Esophagus muscularis mucosa (tissue), 4 donors: ENCODE data around the gene ANKRD23. TPM values are rescaled to one million over a fixed set of nuclear protein-coding genes. Genes with fewer than 3 reads are reported as not detected.
A peak's percentile ranks its signal among the peaks of the same experiment; 100 is the strongest.

ENCODE experiments used
- DNase-seq: peaks from one replicate; pipeline ENCODE4 v3.0.0-alpha.2; 2017; ENCODE audit errors: extremely low spot score
- H3K27ac ChIP-seq, 4 donors: fragments of 200-600 bp; sonication (generic); replicated peaks in 1 of 4; 1 replicate in 3 of 4; 2 replicates in 1 of 4; pipeline ENCODE4 v1.5.1; 2016 to 2019; ENCODE audit warnings: mild to moderate bottlenecking in 1 of 4
- H3K27me3 ChIP-seq, 4 donors: fragments of 200-600 bp; sonication (generic); one replicate each; pipeline versions ENCODE4 v1.5.1 to v1.6.0; 2016 to 2019
- H3K36me3 ChIP-seq, 4 donors: fragments of 200-600 bp; sonication (generic); one replicate each; pipeline ENCODE4 v1.5.1; 2016 to 2019
- H3K4me1 ChIP-seq, 4 donors: fragments of 200-600 bp; sonication (generic); one replicate each; pipeline ENCODE4 v1.5.1; 2016 to 2019
- H3K4me3 ChIP-seq, 4 donors: fragments of 200-600 bp; sonication (generic); 1 replicate in 2 of 4; 2 replicates in 2 of 4; pipeline ENCODE4 v1.5.1; 2016 to 2019; ENCODE audit warnings: mild to moderate bottlenecking in 4 of 4, moderate library complexity in 1 of 4
- H3K9me3 ChIP-seq, 4 donors: fragments of 200-600 bp; sonication (generic); 1 replicate in 3 of 4; 2 replicates in 1 of 4; pipeline ENCODE4 v1.5.1; 2016 to 2019
- EP300 ChIP-seq: sonication (generic); formaldehyde crosslinking; IDR thresholded peaks from one replicate; pipeline ENCODE4 v1.6.1; 2017; ENCODE audit warnings: antibody characterized with exemption
- POLR2A ChIP-seq: fragments of 450-650 bp; IDR thresholded peaks from one replicate; pipeline ENCODE4 v1.6.1; 2017; ENCODE audit warnings: antibody characterized with exemption, moderate library complexity, mild to moderate bottlenecking, low read depth
- POLR2AphosphoS5 ChIP-seq, 2 donors: sonication (generic); formaldehyde crosslinking; IDR thresholded peaks; one replicate each; pipeline ENCODE4 v1.6.1; 2017; ENCODE audit warnings: antibody characterized with exemption in 2 of 2
- WGBS: methylation state at CpG from one replicate; pipeline ENCODE4 v1.1.5; 2018; 5-methylcytosine and 5-hydroxymethylcytosine counted together
- intact Hi-C: fragments of 100-400 bp; cut with DNase I; formaldehyde crosslinking; loops from one replicate; pipeline ENCODE4 v1.15.1; 2023
- total RNA-seq, 4 donors: library from RNA; depleted of rRNA; stranded (reverse); fragments of >200 nt; gene quantifications; one replicate each; pipeline versions ENCODE4 v1.1.0 to v1.2.1, GENCODE V29; 2016
- TF ChIP-seq, protein P1 (sequence below), 3 experiments: fragments of 200-600 bp in 2 of 3; fragments of 450-650 bp in 1 of 3; sonication (generic) in 2 of 3; IDR thresholded peaks; one replicate each; pipeline ENCODE4 v1.5.1; 2017 to 2019; ENCODE audit warnings: antibody characterized with exemption in 3 of 3, mild to moderate bottlenecking in 2 of 3, moderate library complexity in 1 of 3

ANKRD23 gene
- total RNA-seq, 4 donors from 2014 or later = 2.2 to 6.0 (median 4.2) TPM

DNA sequence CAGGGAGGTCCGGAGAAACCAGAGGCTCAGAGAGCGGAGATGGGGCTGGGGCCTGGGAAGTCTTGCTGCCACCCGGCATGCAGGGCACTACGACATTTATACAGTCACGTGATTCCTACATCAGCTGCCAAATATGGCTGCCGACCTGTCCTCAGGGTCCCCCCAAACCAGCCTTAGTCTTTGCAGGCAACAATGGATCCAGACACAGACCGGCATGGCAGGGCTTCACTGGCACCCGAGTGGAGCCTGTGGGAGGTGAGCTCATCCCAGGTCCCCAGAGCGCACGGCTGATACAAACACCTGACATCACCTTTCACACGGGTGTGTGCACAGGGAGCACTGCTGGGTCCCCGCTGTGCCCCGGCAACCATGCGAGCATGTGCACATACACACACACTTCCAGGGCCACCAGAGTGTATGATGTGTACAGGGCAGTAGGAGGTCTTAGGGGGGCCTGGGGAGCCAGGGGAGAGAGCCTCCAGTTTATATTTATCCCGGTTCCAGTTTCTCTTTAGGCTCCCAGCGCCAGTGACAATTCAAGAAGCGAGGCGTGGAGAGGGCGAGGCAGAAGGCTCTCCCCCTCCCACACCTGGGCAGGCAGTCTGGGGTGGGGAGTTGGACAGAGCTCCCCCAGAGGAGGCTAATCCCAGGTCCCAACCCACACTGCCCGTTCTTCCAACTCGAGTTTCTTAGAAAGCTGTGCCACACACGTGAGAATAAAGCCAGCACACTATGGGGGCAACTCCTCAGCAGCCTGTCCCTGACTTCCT, 23.4 kb upstream of the ANKRD23 start:
- H3K27me3 ChIP-seq = no peaks in the 10 kb centered on the region
- intact Hi-C loops = no loop called here
- peak overlapping the region; percentile 89 to 99 (median 90) for H3K4me3 ChIP-seq
- H3K36me3 ChIP-seq = peaks cover 33 to 56% (median 53%) of the 10 kb centered on the region in 4 donors
- TF ChIP-seq EP300 (no peak), POLR2A (no peak), POLR2AphosphoS5 (IDR thresholded peaks at IDR 0.05) (no peak)
- TF ChIP-seq, protein P1, sequence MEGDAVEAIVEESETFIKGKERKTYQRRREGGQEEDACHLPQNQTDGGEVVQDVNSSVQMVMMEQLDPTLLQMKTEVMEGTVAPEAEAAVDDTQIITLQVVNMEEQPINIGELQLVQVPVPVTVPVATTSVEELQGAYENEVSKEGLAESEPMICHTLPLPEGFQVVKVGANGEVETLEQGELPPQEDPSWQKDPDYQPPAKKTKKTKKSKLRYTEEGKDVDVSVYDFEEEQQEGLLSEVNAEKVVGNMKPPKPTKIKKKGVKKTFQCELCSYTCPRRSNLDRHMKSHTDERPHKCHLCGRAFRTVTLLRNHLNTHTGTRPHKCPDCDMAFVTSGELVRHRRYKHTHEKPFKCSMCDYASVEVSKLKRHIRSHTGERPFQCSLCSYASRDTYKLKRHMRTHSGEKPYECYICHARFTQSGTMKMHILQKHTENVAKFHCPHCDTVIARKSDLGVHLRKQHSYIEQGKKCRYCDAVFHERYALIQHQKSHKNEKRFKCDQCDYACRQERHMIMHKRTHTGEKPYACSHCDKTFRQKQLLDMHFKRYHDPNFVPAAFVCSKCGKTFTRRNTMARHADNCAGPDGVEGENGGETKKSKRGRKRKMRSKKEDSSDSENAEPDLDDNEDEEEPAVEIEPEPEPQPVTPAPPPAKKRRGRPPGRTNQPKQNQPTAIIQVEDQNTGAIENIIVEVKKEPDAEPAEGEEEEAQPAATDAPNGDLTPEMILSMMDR (IDR thresholded peaks at IDR 0.05) = no peak
- DNase-seq = no peak
- H3K27ac ChIP-seq = peak overlapping the region; percentile 98 to 100 (median 99)
- 38% methylated on average over 15 of the region's 22 CpGs for WGBS
- H3K9me3 ChIP-seq = no peaks in the 10 kb centered on the region
- H3K4me1 ChIP-seq = peaks cover 35 to 77% (median 75%) of the 10 kb centered on the region in 4 donors

DNA sequence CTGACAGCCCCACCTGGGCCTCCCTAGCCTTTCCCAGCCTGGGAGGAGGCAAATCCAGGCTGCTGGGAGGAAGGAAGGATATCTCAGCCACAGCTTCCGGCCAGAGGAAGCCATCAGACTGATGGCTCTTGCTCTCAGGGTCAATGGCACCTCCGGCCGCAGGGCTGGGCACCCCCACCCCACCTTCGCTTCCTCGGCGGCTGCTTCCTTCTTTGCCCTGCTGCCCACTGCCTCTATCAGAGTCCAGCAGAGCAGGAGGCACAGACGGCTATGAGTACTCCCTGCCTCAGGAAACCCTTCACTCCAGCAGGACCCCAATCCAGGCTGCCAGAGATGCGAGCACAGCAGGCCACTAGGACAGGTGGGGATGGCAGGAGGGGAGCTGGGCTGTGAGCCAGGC, 22.8 kb upstream of the ANKRD23 start:
- Histone ChIP-seq H3K4me3 (peak overlapping the region; percentile 89 to 99 (median 90)), H3K27me3 (no peaks in the 10 kb centered on the region), H3K27ac (peak overlapping the region; percentile 98 to 100 (median 99)), H3K36me3 (peaks cover 38 to 62% (median 59%) of the 10 kb centered on the region in 4 donors), H3K9me3 (no peaks in the 10 kb centered on the region), H3K4me1 (peaks cover 35 to 79% (median 78%) of the 10 kb centered on the region in 4 donors)
- TF ChIP-seq, protein P1 (IDR thresholded peaks at IDR 0.05) = no peak
- TF ChIP-seq POLR2AphosphoS5 (IDR thresholded peaks at IDR 0.05) = peak in 1 of 2 donors; percentile 22
- DNase-seq = no peak
- WGBS = 49% methylated on average over 8 of the region's 8 CpGs
- intact Hi-C loops = no loop called here

GRCh38 chr2:96866149-96866548, 22.3 kb upstream of the ANKRD23 start:
- 71% methylated on average over 1 of the region's 14 CpGs for WGBS
- peaks cover 37 to 81% (median 78%) of the 10 kb centered on the region in 4 donors for H3K4me1 ChIP-seq
- no peak for DNase-seq
- H3K27ac ChIP-seq = peak overlapping the region; percentile 98 to 100 (median 99)
- H3K9me3 ChIP-seq = no peaks in the 10 kb centered on the region
- peak overlapping the region in 3 of 4 donors; percentile 90 to 99 (median 91) for H3K4me3 ChIP-seq
- H3K36me3 ChIP-seq = peaks cover 42 to 66% (median 63%) of the 10 kb centered on the region in 4 donors
- intact Hi-C loops = no loop called here
- H3K27me3 ChIP-seq = no peaks in the 10 kb centered on the region
- TF ChIP-seq EP300 = no peak
- no peak for TF ChIP-seq POLR2A
- TF ChIP-seq, protein P1 (IDR thresholded peaks at IDR 0.05) = no peak
- TF ChIP-seq POLR2AphosphoS5 (IDR thresholded peaks at IDR 0.05) = no peak

DNA sequence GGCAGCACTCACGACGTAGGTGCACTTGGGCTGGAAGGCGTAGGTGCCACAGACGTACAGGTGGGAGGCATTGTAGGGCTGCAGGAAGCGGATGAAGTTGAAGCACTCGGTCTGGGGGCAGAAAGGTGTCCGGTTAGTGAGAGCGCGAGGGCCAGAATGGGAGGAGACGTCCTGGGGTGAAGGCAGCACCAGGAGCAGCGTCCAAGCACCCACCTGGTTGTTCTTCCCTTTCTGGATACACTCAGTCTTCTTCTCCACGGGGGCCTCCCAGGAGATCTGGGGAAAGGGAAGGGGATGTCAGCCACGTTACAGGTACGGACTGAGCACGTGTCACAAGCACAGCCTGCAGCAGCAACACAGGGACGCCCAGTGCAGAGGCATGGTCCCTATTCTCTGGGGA, 21.8 kb upstream of the ANKRD23 start:
- TF ChIP-seq, protein P1 (IDR thresholded peaks at IDR 0.05) = no peak
- TF ChIP-seq POLR2A (no peak), POLR2AphosphoS5 (IDR thresholded peaks at IDR 0.05) (no peak), EP300 (no peak)
- peaks cover 47 to 71% (median 68%) of the 10 kb centered on the region in 4 donors for H3K36me3 ChIP-seq
- WGBS = 62% methylated on average over 14 of the region's 16 CpGs
- intact Hi-C loops = no loop called here
- peak overlapping the region; percentile 98 to 100 (median 99) for H3K27ac ChIP-seq
- no peaks in the 10 kb centered on the region for H3K9me3 ChIP-seq
- H3K4me1 ChIP-seq = peaks cover 42 to 81% (median 78%) of the 10 kb centered on the region in 4 donors
- no peak overlapping the region for H3K4me3 ChIP-seq
- no peaks in the 10 kb centered on the region for H3K27me3 ChIP-seq
- no peak for DNase-seq
